Vagina (tissue), 2 donors: ENCODE data around the gene HADHB. TPM values are rescaled to one million over a fixed set of nuclear protein-coding genes. Genes with fewer than 3 reads are reported as not detected.

Experiments used
- DNase-seq, 2 donors: peaks; one replicate each; pipeline ENCODE4 v3.0.0-alpha.2; 2017; ENCODE audit errors: extremely low spot score in 2 of 2
- H3K27ac ChIP-seq: fragments of 200-600 bp; sonication (generic); one replicate; pipeline ENCODE4 v1.5.1; 2019
- H3K27me3 ChIP-seq: fragments of 200-600 bp; sonication (generic); one replicate; pipeline ENCODE4 v1.5.1; 2019
- H3K36me3 ChIP-seq, 2 donors: fragments of 200-600 bp; sonication (generic); one replicate each; pipeline ENCODE4 v1.5.1; 2017 to 2019
- H3K4me1 ChIP-seq: fragments of 200-600 bp; sonication (generic); one replicate; pipeline ENCODE4 v1.5.1; 2019
- H3K4me3 ChIP-seq, 2 donors: fragments of 200-600 bp; sonication (generic); 1 replicate in 1 of 2; 2 replicates in 1 of 2; pipeline ENCODE4 v1.5.1; 2016 to 2019
- H3K9me3 ChIP-seq: fragments of 200-600 bp; sonication (generic); one replicate; pipeline ENCODE4 v1.5.1; 2019
- CTCF ChIP-seq, 3 experiments: fragments of 450-650 bp in 2 of 3; fragments of 200-600 bp in 1 of 3; sonication (generic) in 1 of 3; IDR thresholded peaks; one replicate each; pipeline ENCODE4 v1.5.1; 2017 to 2019; ENCODE audit warnings: antibody characterized with exemption in 3 of 3, mild to moderate bottlenecking in 2 of 3, moderate library complexity in 2 of 3
- POLR2A ChIP-seq, 2 donors: fragments of 450-650 bp; IDR thresholded peaks; one replicate each; pipeline ENCODE4 v1.6.1; 2017; ENCODE audit warnings: antibody characterized with exemption in 2 of 2, mild to moderate bottlenecking in 2 of 2, moderate library complexity in 2 of 2
- POLR2AphosphoS5 ChIP-seq, 2 donors: sonication (generic); formaldehyde crosslinking; IDR thresholded peaks; one replicate each; pipeline ENCODE4 v1.9.0; 2017; ENCODE audit warnings: antibody characterized with exemption in 2 of 2, mild to moderate bottlenecking in 2 of 2, low read depth in 1 of 2; ENCODE audit not compliant: insufficient read depth in 1 of 2
- intact Hi-C: fragments of 100-400 bp; cut with DNase I; formaldehyde crosslinking; loops from one replicate; pipeline ENCODE4 v1.15.1; 2023
- total RNA-seq: library from RNA; depleted of rRNA; stranded (reverse); fragments of >200 nt; gene quantifications from one replicate; pipeline ENCODE4 v1.2.3, GENCODE V29; 2016

The HADHB gene
- total RNA-seq, 1 donor from 2014 or later: 127 TPM

- H3K4me1 ChIP-seq: no peaks in the 10 kb centered on the region
- TF ChIP-seq POLR2A (IDR thresholded peaks at IDR 0.05) (no peak), POLR2AphosphoS5 (IDR thresholded peaks at IDR 0.05; ENCODE audit: insufficient read depth in 1 of 2, low read depth in 1 of 2) (no peak), CTCF (IDR thresholded peaks at IDR 0.05) (no peak)
- H3K9me3 ChIP-seq: no peaks in the 10 kb centered on the region
- H3K27me3 ChIP-seq: no peaks in the 10 kb centered on the region
- intact Hi-C loops: no loop called here
- DNase-seq: no peak
- no peak overlapping the region for H3K4me3 ChIP-seq
- H3K36me3 ChIP-seq: peaks cover 0 to 80% of the 10 kb centered on the region in 2 donors
- H3K27ac ChIP-seq: no peak overlapping the region
Observed at GRCh38 chr2:26281226-26281625, 36.5 kb downstream of the HADHB start.

GRCh38 chr2:26283606-26284005 lies 38.9 kb downstream of the HADHB start:
- intact Hi-C loops: no loop called here
- H3K36me3 ChIP-seq: peaks cover 0 to 84% of the 10 kb centered on the region in 2 donors

GRCh38 chr2:26284132-26284531 lies 39.4 kb downstream of the HADHB start:
- H3K4me1 ChIP-seq: no peaks in the 10 kb centered on the region
- H3K9me3 ChIP-seq: no peaks in the 10 kb centered on the region
- intact Hi-C loops: no loop called here
- H3K4me3 ChIP-seq: no peak overlapping the region
- H3K27me3 ChIP-seq: no peaks in the 10 kb centered on the region
- H3K27ac ChIP-seq: no peak overlapping the region
- H3K36me3 ChIP-seq: peaks cover 0 to 81% of the 10 kb centered on the region in 2 donors
- TF ChIP-seq POLR2AphosphoS5 (IDR thresholded peaks at IDR 0.05; ENCODE audit: insufficient read depth in 1 of 2, low read depth in 1 of 2) (no peak), CTCF (IDR thresholded peaks at IDR 0.05) (no peak), POLR2A (IDR thresholded peaks at IDR 0.05) (no peak)
- DNase-seq: no peak

More at GRCh38 chr2:26283606-26284005, 38.9 kb downstream of the HADHB start:
- H3K4me1 ChIP-seq: no peaks in the 10 kb centered on the region
- no peak overlapping the region for H3K4me3 ChIP-seq
- DNase-seq: no peak
- TF ChIP-seq POLR2AphosphoS5 (IDR thresholded peaks at IDR 0.05; ENCODE audit: insufficient read depth in 1 of 2, low read depth in 1 of 2) (no peak), POLR2A (IDR thresholded peaks at IDR 0.05) (no peak), CTCF (IDR thresholded peaks at IDR 0.05) (no peak)
- H3K9me3 ChIP-seq: no peaks in the 10 kb centered on the region
- H3K27ac ChIP-seq: no peak overlapping the region
- no peaks in the 10 kb centered on the region for H3K27me3 ChIP-seq

GRCh38 chr2:26285931-26286330 lies 41.2 kb downstream of the HADHB start:
- Histone ChIP-seq H3K36me3 (peaks cover 0 to 80% of the 10 kb centered on the region in 2 donors), H3K27me3 (no peaks in the 10 kb centered on the region), H3K4me1 (no peaks in the 10 kb centered on the region), H3K9me3 (no peaks in the 10 kb centered on the region), H3K27ac (no peak overlapping the region), H3K4me3 (no peak overlapping the region)
- DNase-seq: no peak
- no peak for TF ChIP-seq CTCF (IDR thresholded peaks at IDR 0.05)
- no peak for TF ChIP-seq POLR2A (IDR thresholded peaks at IDR 0.05)
- TF ChIP-seq POLR2AphosphoS5 (IDR thresholded peaks at IDR 0.05; ENCODE audit: insufficient read depth in 1 of 2, low read depth in 1 of 2): no peak
- intact Hi-C loops: no loop called here

GRCh38 chr2:26290001-26290400 lies 45.3 kb downstream of the HADHB start:
- Histone ChIP-seq H3K27me3 (no peaks in the 10 kb centered on the region), H3K36me3 (peaks cover 0 to 46% of the 10 kb centered on the region in 2 donors), H3K27ac (no peak overlapping the region), H3K4me1 (no peaks in the 10 kb centered on the region), H3K4me3 (no peak overlapping the region), H3K9me3 (no peaks in the 10 kb centered on the region)
- no peak for DNase-seq
- no peak for TF ChIP-seq POLR2AphosphoS5 (IDR thresholded peaks at IDR 0.05; ENCODE audit: insufficient read depth in 1 of 2, low read depth in 1 of 2)
- TF ChIP-seq CTCF (IDR thresholded peaks at IDR 0.05): no peak
- no peak for TF ChIP-seq POLR2A (IDR thresholded peaks at IDR 0.05)
- intact Hi-C loops: no loop called here
